SK-N-SH treated with all-trans-retinoic acid at 6 μM for 48 hours (cell line): ENCODE results near the gene CEMIP2.
A peak's percentile ranks its signal among the peaks of the same experiment; 100 is the strongest.

Source experiments
- ATAC-seq: fragments of 200-7000 bp; cut with Tn5 transposase; 3 replicates; pipeline ENCODE4 v1.9.1; 2020; ENCODE audit warnings: mild to moderate bottlenecking, moderate library complexity
- ARNTL ChIP-seq: fragments of 450-650 bp; formaldehyde crosslinking; IDR thresholded peaks from 2 replicates; pipeline ENCODE4 v1.5.0; 2020; ENCODE audit warnings: low read depth, mild to moderate bottlenecking, moderate library complexity, borderline replicate concordance
- BACH2 ChIP-seq: fragments of 250-450 bp; sonication (Bioruptor Pico); IDR thresholded peaks from 2 replicates; pipeline ENCODE4 v1.9.0; 2021; ENCODE audit warnings: mild to moderate bottlenecking, borderline replicate concordance
- CREB5 ChIP-seq: fragments of 250-450 bp; sonication (Bioruptor Pico); IDR thresholded peaks from 2 replicates; pipeline ENCODE4 v1.5.1; 2020; ENCODE audit warnings: low read depth, mild to moderate bottlenecking, moderate library complexity
- CSDC2 ChIP-seq: fragments of 250-450 bp; sonication (Bioruptor Pico); IDR thresholded peaks from 2 replicates; pipeline ENCODE4 v1.5.0; 2020; ENCODE audit warnings: mild to moderate bottlenecking, moderate library complexity
- ESRRG ChIP-seq: fragments of 250-450 bp; sonication (Bioruptor Pico); IDR thresholded peaks from 2 replicates; pipeline ENCODE4 v1.6.1; 2021; ENCODE audit warnings: mild to moderate bottlenecking
- GLIS3 ChIP-seq: fragments of 250-450 bp; sonication (Bioruptor Pico); IDR thresholded peaks from 2 replicates; pipeline ENCODE4 v1.5.0; 2020; ENCODE audit warnings: mild to moderate bottlenecking, moderate library complexity
- ISL1 ChIP-seq: fragments of 250-450 bp; sonication (Bioruptor Pico); IDR thresholded peaks from 2 replicates; pipeline ENCODE4 v2.1.2; 2022; ENCODE audit warnings: mild to moderate bottlenecking, moderate library complexity
- OSR1 ChIP-seq: fragments of 250-450 bp; sonication (Bioruptor Pico); IDR thresholded peaks from 2 replicates; pipeline ENCODE4 v1.8.0; 2022; ENCODE audit warnings: moderate library complexity, mild to moderate bottlenecking, inconsistent platforms
- PATZ1 ChIP-seq: fragments of 250-450 bp; sonication (Bioruptor Pico); IDR thresholded peaks from 2 replicates; pipeline ENCODE4 v1.8.0; 2020; ENCODE audit warnings: mild to moderate bottlenecking, moderate library complexity, borderline replicate concordance
- POU6F1 ChIP-seq: fragments of 250-450 bp; sonication (Bioruptor Pico); IDR thresholded peaks from 2 replicates; pipeline ENCODE4 v1.8.0; 2021; ENCODE audit warnings: low read depth, mild to moderate bottlenecking, moderate library complexity, borderline replicate concordance
- PPARA ChIP-seq: fragments of 250-450 bp; sonication (Bioruptor Pico); IDR thresholded peaks from 2 replicates; pipeline ENCODE4 v1.5.0; 2020; ENCODE audit warnings: mild to moderate bottlenecking, borderline replicate concordance
- RARB ChIP-seq: fragments of 250-450 bp; sonication (Bioruptor Pico); IDR thresholded peaks from 2 replicates; pipeline ENCODE4 v1.8.0; 2021; ENCODE audit warnings: mild to moderate bottlenecking, moderate library complexity
- SNAI2 ChIP-seq: fragments of 250-450 bp; sonication (Bioruptor Pico); IDR thresholded peaks from 2 replicates; pipeline ENCODE4 v1.5.0; 2020; ENCODE audit warnings: mild to moderate bottlenecking, moderate library complexity
- TOX ChIP-seq: fragments of 250-450 bp; sonication (Bioruptor Pico); IDR thresholded peaks from 2 replicates; pipeline ENCODE4 v1.8.0; 2021; ENCODE audit warnings: mild to moderate bottlenecking, moderate library complexity, borderline replicate concordance
- TSHZ2 ChIP-seq: fragments of 250-450 bp; sonication (Bioruptor Pico); IDR thresholded peaks from 2 replicates; pipeline ENCODE4 v1.5.0; 2020; ENCODE audit warnings: mild to moderate bottlenecking, moderate library complexity
- ZC3H10 ChIP-seq: fragments of 250-450 bp; sonication (Bioruptor Pico); IDR thresholded peaks from 2 replicates; pipeline ENCODE4 v1.5.1; 2021; ENCODE audit warnings: mild to moderate bottlenecking, moderate library complexity
- ZFP3 ChIP-seq: fragments of 250-450 bp; sonication (Bioruptor Pico); IDR thresholded peaks from 2 replicates; pipeline ENCODE4 v1.5.0; 2020; ENCODE audit warnings: mild to moderate bottlenecking, moderate library complexity
- ZFP30 ChIP-seq: fragments of 450-650 bp; formaldehyde crosslinking; IDR thresholded peaks from 2 replicates; pipeline ENCODE4 v1.5.0; 2022; ENCODE audit warnings: mild to moderate bottlenecking, moderate library complexity
- ZNF565 ChIP-seq: fragments of 450-650 bp; formaldehyde crosslinking; conservative IDR thresholded peaks from 2 replicates; pipeline ENCODE4 v1.5.0; 2020; ENCODE audit warnings: low read depth, mild to moderate bottlenecking, moderate library complexity
- ZNF70 ChIP-seq: fragments of 450-650 bp; formaldehyde crosslinking; IDR thresholded peaks from 2 replicates; pipeline ENCODE4 v1.5.0; 2020; ENCODE audit warnings: mild to moderate bottlenecking, moderate library complexity
- ZNF8 ChIP-seq: fragments of 450-650 bp; formaldehyde crosslinking; IDR thresholded peaks from 2 replicates; pipeline ENCODE4 v1.5.0; 2020; ENCODE audit warnings: mild to moderate bottlenecking, moderate library complexity

CEMIP2 gene

GRCh38 chr9:71793386-71794105 is 25.2 kb upstream of the CEMIP2 start:
- no peak for TF ChIP-seq ZNF8 (CRISPR knock-in tag)
- TF ChIP-seq ZFP30 (CRISPR knock-in tag), result no peak
- TF ChIP-seq ZNF70 (CRISPR knock-in tag), result no peak
- no peak for TF ChIP-seq PATZ1 (CRISPR knock-in tag)
- ATAC-seq, result peak; percentile 82

GRCh38 chr9:71791875-71792274 is 23.6 kb upstream of the CEMIP2 start:
- TF ChIP-seq ISL1 (CRISPR knock-in tag) (no peak), BACH2 (CRISPR knock-in tag) (no peak), CREB5 (CRISPR knock-in tag) (no peak), CSDC2 (CRISPR knock-in tag) (no peak), ESRRG (no peak), PATZ1 (CRISPR knock-in tag) (no peak), OSR1 (CRISPR knock-in tag) (no peak), ZNF70 (CRISPR knock-in tag) (no peak), RARB (CRISPR knock-in tag) (no peak), SNAI2 (CRISPR knock-in tag) (no peak), POU6F1 (CRISPR knock-in tag) (no peak), ZNF565 (CRISPR knock-in tag) (no peak), ZFP30 (CRISPR knock-in tag) (no peak)
- ATAC-seq, result no peak

- no peak for ATAC-seq
- TF ChIP-seq ZNF8 (CRISPR knock-in tag), result no peak
- TF ChIP-seq ARNTL (CRISPR knock-in tag), result no peak
- TF ChIP-seq ZFP3, result no peak
- TF ChIP-seq ESRRG, result no peak
- no peak for TF ChIP-seq ZC3H10
- TF ChIP-seq CSDC2 (CRISPR knock-in tag), result no peak
- no peak for TF ChIP-seq GLIS3 (CRISPR knock-in tag)
- no peak for TF ChIP-seq ZNF70 (CRISPR knock-in tag)
- no peak for TF ChIP-seq SNAI2 (CRISPR knock-in tag)
- no peak for TF ChIP-seq PATZ1 (CRISPR knock-in tag)
- TF ChIP-seq CREB5 (CRISPR knock-in tag), result no peak
- TF ChIP-seq TSHZ2, result no peak
- no peak for TF ChIP-seq TOX (CRISPR knock-in tag)
- TF ChIP-seq PPARA, result no peak
- no peak for TF ChIP-seq RARB (CRISPR knock-in tag)
Observed at GRCh38 chr9:71790296-71790695, 22.0 kb upstream of the CEMIP2 start.
